Neuronal stem cell (in vitro differentiated cells): Measurements from ENCODE around the gene HDAC4.

Experiments
- DNase-seq: peaks from one replicate; pipeline ENCODE4 v3.0.0-alpha.2; 2013; ENCODE audit warnings: low spot score
- H2AFZ ChIP-seq: one replicate; pipeline ENCODE4 v1.6.1; 2013; ENCODE audit warnings: mild to moderate bottlenecking, low read length, inconsistent platforms
- H2AK5ac ChIP-seq: 2 replicates; pipeline ENCODE4 v1.6.1; 2013; ENCODE audit warnings: low read depth, mild to moderate bottlenecking, inconsistent platforms, low read length, moderate library complexity, mixed read lengths
- H2BK120ac ChIP-seq: 2 replicates; pipeline ENCODE4 v1.6.1; 2013; ENCODE audit warnings: low read depth, mild to moderate bottlenecking, inconsistent platforms, low read length, moderate library complexity, mixed read lengths
- H2BK12ac ChIP-seq: one replicate; pipeline ENCODE4 v1.6.1; 2013; ENCODE audit warnings: low read length, inconsistent platforms
- H2BK15ac ChIP-seq: 2 replicates; pipeline ENCODE4 v1.6.1; 2013; ENCODE audit warnings: mild to moderate bottlenecking, low read length, inconsistent platforms, mixed read lengths
- H2BK5ac ChIP-seq: one replicate; pipeline ENCODE4 v1.6.1; 2013; ENCODE audit warnings: inconsistent platforms, mild to moderate bottlenecking, low read length, moderate library complexity
- H3K14ac ChIP-seq: one replicate; pipeline ENCODE4 v1.6.1; 2013; ENCODE audit warnings: low read length, inconsistent platforms
- H3K18ac ChIP-seq: 2 replicates; pipeline ENCODE4 v1.6.1; 2013; ENCODE audit warnings: low read length, inconsistent platforms
- H3K23ac ChIP-seq: 2 replicates; pipeline ENCODE4 v1.6.1; 2013; ENCODE audit warnings: low read depth, mild to moderate bottlenecking, mixed read lengths, low read length, inconsistent platforms; ENCODE audit not compliant: poor library complexity
- H3K27ac ChIP-seq: replicated peaks from 3 replicates; pipeline ENCODE4 v1.5.1; 2013; ENCODE audit warnings: low read length, inconsistent platforms
- H3K27me3 ChIP-seq, 3 experiments: 2 replicates each; pipeline ENCODE4 v1.6.1; 2013; ENCODE audit warnings: low read length in 3 of 3, mild to moderate bottlenecking in 2 of 3, inconsistent platforms in 1 of 3, low read depth in 1 of 3, mixed read lengths in 1 of 3, moderate library complexity in 1 of 3; ENCODE audit not compliant: control insufficient read depth in 3 of 3, insufficient read depth in 3 of 3
- H3K36me3 ChIP-seq, 2 donors: replicated peaks in 1 of 2; 2 replicates each; pipeline ENCODE4 v1.6.1; 2013; ENCODE audit warnings: low read length in 2 of 2; ENCODE audit not compliant: control insufficient read depth in 2 of 2, insufficient read depth in 2 of 2
- H3K4ac ChIP-seq: 2 replicates; pipeline ENCODE4 v1.6.1; 2013; ENCODE audit warnings: inconsistent platforms, mild to moderate bottlenecking, low read length, moderate library complexity
- H3K4me1 ChIP-seq, 2 donors: 1 replicate in 1 of 2; 2 replicates in 1 of 2; pipeline ENCODE4 v1.6.1; 2013; ENCODE audit warnings: low read length in 2 of 2, low read depth in 1 of 2; ENCODE audit not compliant: control insufficient read depth in 2 of 2, insufficient read depth in 1 of 2
- H3K4me2 ChIP-seq: one replicate; pipeline ENCODE4 v1.6.1; 2013; ENCODE audit warnings: mild to moderate bottlenecking, low read length, inconsistent platforms; ENCODE audit not compliant: insufficient read depth, poor library complexity, severe bottlenecking
- H3K4me3 ChIP-seq, 2 donors: 2 replicates each; pipeline ENCODE4 v1.5.1; 2013; ENCODE audit warnings: low read length in 2 of 2, mild to moderate bottlenecking in 2 of 2, inconsistent platforms in 1 of 2, moderate library complexity in 1 of 2
- H3K79me1 ChIP-seq: one replicate; pipeline ENCODE4 v1.6.1; 2013; ENCODE audit warnings: low read depth, mild to moderate bottlenecking, inconsistent platforms, low read length, moderate library complexity
- H3K9ac ChIP-seq: one replicate; pipeline ENCODE4 v1.6.1; 2013; ENCODE audit warnings: mild to moderate bottlenecking, low read depth, low read length, inconsistent platforms; ENCODE audit not compliant: poor library complexity
- H3K9me3 ChIP-seq, 2 donors: replicated peaks in 1 of 2; 2 replicates each; pipeline versions ENCODE3 to v1.6.1; 2013; ENCODE audit warnings: low read length in 2 of 2, mild to moderate bottlenecking in 2 of 2, inconsistent platforms in 1 of 2, low read depth in 1 of 2, mixed read lengths in 1 of 2, moderate library complexity in 1 of 2; ENCODE audit not compliant: control insufficient read depth in 2 of 2, insufficient read depth in 1 of 2
- H4K8ac ChIP-seq: one replicate; pipeline ENCODE4 v1.6.1; 2013; ENCODE audit warnings: low read depth, mild to moderate bottlenecking, inconsistent platforms, low read length, moderate library complexity
- H4K91ac ChIP-seq: one replicate; pipeline ENCODE4 v1.6.1; 2013; ENCODE audit warnings: low read length, low read depth, mild to moderate bottlenecking, inconsistent platforms; ENCODE audit not compliant: poor library complexity
- whole genome bisulfite sequencing, 2 donors: extraction: QIAGEN DNeasy Blood & Tissue Kit; methylation state at CpG; one replicate each; pipeline ENCODE4 v1.1.7; 2013; ENCODE audit warnings: missing lambda C conversion rate in 2 of 2, mixed read lengths in 1 of 2; ENCODE audit not compliant: insufficient read length in 2 of 2, insufficient replicate concordance in 1 of 2; ENCODE audit errors: extremely low coverage in 2 of 2; 5-methylcytosine and 5-hydroxymethylcytosine counted together

HDAC4 gene

DNA sequence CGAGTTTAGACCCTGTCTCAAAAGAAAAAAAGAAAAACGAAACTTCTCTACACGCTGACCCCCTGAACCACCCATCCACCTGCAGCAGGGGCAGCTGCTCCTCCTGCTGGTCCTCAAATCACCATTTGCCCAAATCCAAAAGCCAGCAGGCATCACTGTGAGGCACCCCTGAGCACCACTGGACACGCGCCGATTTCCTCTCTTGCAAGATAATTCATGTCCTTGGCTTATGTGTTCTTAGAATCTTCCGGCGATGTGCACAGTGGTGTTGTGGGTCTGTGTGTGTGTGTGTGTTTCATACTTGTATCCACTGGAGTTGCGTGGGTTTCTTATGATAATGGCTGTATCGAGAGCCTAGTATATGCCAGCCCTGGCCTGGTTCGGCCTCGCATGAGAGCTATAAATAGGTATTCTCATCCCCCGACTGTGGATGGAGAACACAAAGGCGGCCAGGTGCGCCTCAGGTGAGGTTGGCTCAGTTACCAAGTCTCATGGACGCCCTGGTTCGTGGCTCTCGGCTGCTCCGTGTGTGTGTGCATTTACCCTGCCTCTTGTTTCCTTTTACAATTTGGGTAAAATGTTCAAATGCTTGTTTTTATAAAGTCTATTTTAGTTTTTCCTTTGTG, 235.5 kb downstream of the HDAC4 start:
- Histone ChIP-seq H3K79me1 (peaks cover 1% of the 10 kb centered on the region), H2BK5ac (no peak overlapping the region), H3K36me3 (peaks cover 8 to 48% of the 10 kb centered on the region in 2 donors), H2BK120ac (no peak overlapping the region), H3K4ac (no peak overlapping the region), H3K9me3 (peaks cover 3 to 5% of the 10 kb centered on the region in 2 donors), H3K4me2 (no peak overlapping the region), H3K23ac (no peak overlapping the region), H2AK5ac (no peak overlapping the region), H3K18ac (no peak overlapping the region), H2AFZ (no peak overlapping the region), H3K4me3 (no peak overlapping the region), H3K27me3 (no peaks in the 10 kb centered on the region), H4K8ac (no peak overlapping the region), H3K14ac (no peak overlapping the region), H3K9ac (no peak overlapping the region), H2BK15ac (no peak overlapping the region), H3K27ac (no peak overlapping the region), H2BK12ac (no peak overlapping the region), H4K91ac (no peak overlapping the region), H3K4me1 (no peaks in the 10 kb centered on the region)
- DNase-seq: no peak
- WGBS, 2 donors: no CpG with 5 or more reads among the region's 19 CpGs

DNA sequence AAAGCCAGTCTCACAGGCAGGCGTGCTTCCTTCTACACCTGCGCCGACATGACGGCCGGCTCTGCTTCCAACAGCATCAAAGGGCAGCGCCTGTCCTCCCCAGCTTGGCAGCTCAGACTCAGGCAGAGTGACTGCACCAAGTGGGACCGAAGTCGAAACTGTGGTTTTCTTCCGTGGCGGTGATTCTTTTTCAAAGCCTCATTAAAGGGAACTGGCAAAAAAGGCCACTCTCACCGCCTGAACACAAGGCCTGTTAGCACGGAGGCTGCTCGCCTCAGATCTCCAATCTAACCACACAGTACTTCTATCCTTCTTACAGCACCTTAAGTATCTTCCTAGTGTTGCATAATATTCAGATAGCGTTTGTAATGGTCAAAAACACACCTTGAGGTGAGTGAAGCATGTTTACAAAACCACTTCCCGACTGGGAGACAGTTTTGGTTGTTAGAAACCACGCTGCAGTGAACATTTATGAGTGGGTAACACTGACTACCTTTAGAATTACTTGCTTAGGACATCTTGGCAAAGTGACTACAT, 236.4 kb downstream of the HDAC4 start:
- Histone ChIP-seq H3K18ac (no peak overlapping the region), H3K14ac (no peak overlapping the region), H3K79me1 (peaks cover 1% of the 10 kb centered on the region), H4K8ac (no peak overlapping the region), H3K9ac (no peak overlapping the region), H2BK5ac (no peak overlapping the region), H3K4me1 (no peaks in the 10 kb centered on the region), H2BK120ac (no peak overlapping the region), H3K36me3 (peaks cover 8 to 47% of the 10 kb centered on the region in 2 donors), H2BK12ac (no peak overlapping the region), H2AK5ac (no peak overlapping the region), H3K27ac (no peak overlapping the region), H3K4me2 (no peak overlapping the region), H4K91ac (no peak overlapping the region), H2AFZ (no peak overlapping the region), H3K4me3 (no peak overlapping the region), H3K27me3 (no peaks in the 10 kb centered on the region), H3K9me3 (peaks cover 3 to 4% of the 10 kb centered on the region in 2 donors), H2BK15ac (no peak overlapping the region), H3K23ac (no peak overlapping the region), H3K4ac (no peak overlapping the region)
- DNase-seq: no peak
- WGBS, 2 donors: no CpG with 5 or more reads among the region's 16 CpGs

DNA sequence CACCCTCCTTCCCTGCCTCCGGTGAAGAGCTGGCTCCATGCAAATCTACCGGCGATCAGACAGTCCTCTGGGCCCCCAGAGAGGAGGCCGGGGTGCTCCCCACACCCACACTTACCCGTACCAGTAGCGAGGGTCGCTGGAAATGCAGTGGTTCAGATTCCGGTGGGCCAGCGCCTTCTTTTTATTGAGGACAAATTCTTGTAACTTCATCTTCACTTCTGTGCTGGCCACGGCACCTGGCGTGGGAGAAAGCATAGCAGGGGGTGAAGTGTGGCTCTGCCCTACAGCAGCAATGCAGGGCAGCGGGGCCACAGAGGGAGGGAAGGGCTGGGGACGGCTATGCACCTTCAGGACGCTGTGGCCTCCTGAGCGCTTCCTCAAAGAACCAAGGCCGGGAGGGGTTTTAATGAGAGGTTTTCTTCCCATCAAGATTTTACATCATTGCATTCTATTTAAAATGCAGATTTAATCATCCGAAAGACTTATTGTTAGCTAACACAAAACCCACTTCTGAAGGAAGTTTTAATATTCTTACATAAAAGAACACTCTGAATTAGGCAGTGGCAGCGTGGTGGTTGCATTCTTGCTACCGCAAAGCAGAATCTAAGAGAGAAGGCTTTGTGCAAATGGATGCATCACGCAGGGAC, 237.0 kb downstream of the HDAC4 start:
- no peak overlapping the region for H3K4me3 ChIP-seq

DNA sequence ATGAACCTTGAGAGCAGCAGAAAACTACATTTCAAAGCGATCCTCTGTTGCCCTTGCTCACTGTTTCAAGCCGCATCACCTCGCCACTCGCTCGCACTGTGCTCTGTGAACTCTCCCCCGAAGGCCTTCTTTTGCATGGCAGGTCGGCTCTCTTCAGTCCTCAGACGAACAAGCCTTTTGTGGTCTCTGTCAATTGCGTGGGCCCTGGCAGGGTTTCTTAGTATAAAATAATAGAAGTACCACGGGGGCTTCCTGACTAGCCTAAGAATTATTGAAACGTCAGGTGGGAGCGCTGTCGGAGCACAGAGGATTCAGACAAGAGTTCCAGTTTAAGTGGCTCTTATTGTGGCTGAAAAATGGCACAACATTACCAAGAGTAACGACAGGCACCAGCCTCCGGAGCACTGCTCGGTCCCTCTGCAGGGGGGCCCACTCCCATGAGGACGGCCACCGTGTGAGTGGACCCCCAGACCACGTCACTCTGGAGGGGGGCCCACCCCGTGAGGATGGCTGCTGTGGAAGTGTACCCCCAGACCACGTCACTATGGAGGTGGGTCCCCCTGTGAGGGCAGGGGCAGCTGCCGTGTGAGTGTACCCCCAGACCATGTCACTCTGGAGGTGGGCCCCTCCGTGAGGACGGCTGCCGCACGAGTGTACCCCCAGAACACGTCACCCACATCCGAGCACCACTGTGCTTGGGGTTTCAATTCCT, 237.7 kb downstream of the HDAC4 start:
- Histone ChIP-seq H3K14ac (no peak overlapping the region), H2AFZ (no peak overlapping the region), H3K4me1 (no peaks in the 10 kb centered on the region), H2AK5ac (peak overlapping the region; percentile 9), H2BK15ac (no peak overlapping the region), H3K18ac (no peak overlapping the region), H3K4me3 (no peak overlapping the region), H3K4me2 (no peak overlapping the region), H4K8ac (no peak overlapping the region), H3K9me3 (peaks cover 0 to 4% of the 10 kb centered on the region in 2 donors), H2BK5ac (peak overlapping the region; percentile 16), H3K9ac (no peak overlapping the region), H3K4ac (no peak overlapping the region), H3K79me1 (peaks cover 1% of the 10 kb centered on the region), H3K27me3 (no peaks in the 10 kb centered on the region), H4K91ac (no peak overlapping the region), H3K27ac (no peak overlapping the region), H3K23ac (no peak overlapping the region), H2BK120ac (no peak overlapping the region), H2BK12ac (no peak overlapping the region), H3K36me3 (peaks cover 8 to 46% of the 10 kb centered on the region in 2 donors)
- no CpG with 5 or more reads among the region's 28 CpGs for WGBS, 2 donors
- DNase-seq: no peak

More for the DNA sequence above, 237.0 kb downstream of the HDAC4 start:
- no peak overlapping the region for H3K4ac ChIP-seq
- H2BK120ac ChIP-seq: no peak overlapping the region
- H2BK5ac ChIP-seq: peak overlapping the region; percentile 16
- peaks cover 0 to 2% of the 10 kb centered on the region in 2 donors for H3K9me3 ChIP-seq
- H3K23ac ChIP-seq: no peak overlapping the region
- no peak overlapping the region for H3K14ac ChIP-seq
- no peak overlapping the region for H2BK12ac ChIP-seq
- WGBS, 2 donors: no CpG with 5 or more reads among the region's 20 CpGs
- H4K91ac ChIP-seq: no peak overlapping the region
- H3K27me3 ChIP-seq: no peaks in the 10 kb centered on the region
- H2AK5ac ChIP-seq: no peak overlapping the region
- H3K18ac ChIP-seq: no peak overlapping the region
- no peak overlapping the region for H3K4me2 ChIP-seq
- no peaks in the 10 kb centered on the region for H3K4me1 ChIP-seq
- H3K27ac ChIP-seq: no peak overlapping the region
- H2BK15ac ChIP-seq: no peak overlapping the region
- no peak overlapping the region for H2AFZ ChIP-seq
- H3K36me3 ChIP-seq: peaks cover 8 to 46% of the 10 kb centered on the region in 2 donors
- DNase-seq: no peak
- H3K9ac ChIP-seq: no peak overlapping the region
- H3K79me1 ChIP-seq: peaks cover 1% of the 10 kb centered on the region
- no peak overlapping the region for H4K8ac ChIP-seq
